ENCODE measurements around the gene RNF220. TPM values are rescaled to one million over a fixed set of nuclear protein-coding genes. Genes with fewer than 3 reads are reported as not detected.
"Not testable (repeated sequence)": the region's sequence is repeated elsewhere in the genome, so short reads cannot be mapped to it uniquely, and the experiment has no call there.

The RNF220 gene
- total RNA-seq, 1 donor from 2014 or later: 25.1 TPM

DNA sequence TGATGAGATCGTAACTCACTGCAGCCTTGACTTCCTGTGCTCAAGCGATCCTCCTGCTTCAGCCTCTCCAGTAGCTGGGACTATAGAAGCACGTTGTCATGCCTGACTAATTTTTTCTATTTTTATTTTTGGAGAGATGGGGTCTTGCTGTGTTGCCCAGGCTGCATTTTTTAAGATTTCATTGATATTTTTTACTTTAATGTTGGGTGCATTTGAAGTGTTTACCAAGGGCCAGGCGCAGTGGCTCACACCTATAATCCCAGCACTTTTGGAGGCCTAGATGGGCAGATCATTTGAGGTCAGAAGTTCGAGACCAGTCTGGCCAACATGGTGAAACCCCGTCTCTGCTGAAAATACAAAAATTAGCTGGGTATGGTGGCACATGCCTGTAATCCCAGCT lies 97.8 kb downstream of the RNF220 start:
- not testable (repeated sequence) for H3K4me3 ChIP-seq (ENCODE audit: low read length in 3 of 3)

DNA sequence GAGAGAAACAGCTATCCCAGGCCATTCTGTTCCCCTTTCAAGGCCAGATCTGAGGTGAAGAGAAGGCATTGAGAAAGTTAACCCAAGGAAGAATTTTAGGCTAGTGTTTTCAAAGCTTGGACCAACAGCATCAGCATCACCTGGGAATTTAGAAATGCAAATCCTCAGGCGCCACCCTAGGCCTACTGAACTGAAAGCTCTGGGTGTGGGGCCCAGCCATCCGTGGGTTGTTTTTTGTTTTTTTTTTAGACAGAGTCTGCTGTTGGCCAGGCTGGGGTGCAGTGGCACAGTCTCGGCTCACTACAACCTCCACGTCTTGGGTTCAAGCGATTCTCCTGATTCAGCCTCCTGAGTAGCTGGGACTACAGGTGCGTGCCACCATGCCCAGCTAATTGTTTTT lies 98.6 kb downstream of the RNF220 start:
- Histone ChIP-seq H3K36me3 (ENCODE audit: control insufficient read depth in 3 of 3, insufficient read depth in 3 of 3, low read length in 3 of 3) (no peaks in the 10 kb centered on the region), H3K9me3 (ENCODE audit: control insufficient read depth in 3 of 3, low read length in 3 of 3) (no peaks in the 10 kb centered on the region), H3K4me3 (ENCODE audit: low read length in 3 of 3) (no peak overlapping the region), H3K27me3 (ENCODE audit: control insufficient read depth in 3 of 3, insufficient read depth in 3 of 3, low read length in 3 of 3) (peaks cover 32 to 59% (median 36%) of the 10 kb centered on the region in 3 donors), H3K9ac (ENCODE audit: low read depth in 1 of 3, low read length in 3 of 3) (no peak overlapping the region), H3K27ac (ENCODE audit: low read depth, low read length) (no peak overlapping the region), H3K4me1 (ENCODE audit: control insufficient read depth in 3 of 3, insufficient read depth in 3 of 3, low read length in 3 of 3) (peaks cover 0 to 9% (median 3%) of the 10 kb centered on the region in 3 donors)

More for the DNA sequence above, 97.8 kb downstream of the RNF220 start:
- H3K4me1 ChIP-seq (ENCODE audit: control insufficient read depth in 3 of 3, insufficient read depth in 3 of 3, low read length in 3 of 3); H3K27ac ChIP-seq (ENCODE audit: low read depth, low read length); H3K9ac ChIP-seq (ENCODE audit: low read depth in 1 of 3, low read length in 3 of 3); H3K9me3 ChIP-seq (ENCODE audit: control insufficient read depth in 3 of 3, low read length in 3 of 3); H3K36me3 ChIP-seq (ENCODE audit: control insufficient read depth in 3 of 3, insufficient read depth in 3 of 3, low read length in 3 of 3): not testable (repeated sequence)
- peaks cover 28 to 55% (median 30%) of the 10 kb centered on the region in 3 donors for H3K27me3 ChIP-seq (ENCODE audit: control insufficient read depth in 3 of 3, insufficient read depth in 3 of 3, low read length in 3 of 3)

DNA sequence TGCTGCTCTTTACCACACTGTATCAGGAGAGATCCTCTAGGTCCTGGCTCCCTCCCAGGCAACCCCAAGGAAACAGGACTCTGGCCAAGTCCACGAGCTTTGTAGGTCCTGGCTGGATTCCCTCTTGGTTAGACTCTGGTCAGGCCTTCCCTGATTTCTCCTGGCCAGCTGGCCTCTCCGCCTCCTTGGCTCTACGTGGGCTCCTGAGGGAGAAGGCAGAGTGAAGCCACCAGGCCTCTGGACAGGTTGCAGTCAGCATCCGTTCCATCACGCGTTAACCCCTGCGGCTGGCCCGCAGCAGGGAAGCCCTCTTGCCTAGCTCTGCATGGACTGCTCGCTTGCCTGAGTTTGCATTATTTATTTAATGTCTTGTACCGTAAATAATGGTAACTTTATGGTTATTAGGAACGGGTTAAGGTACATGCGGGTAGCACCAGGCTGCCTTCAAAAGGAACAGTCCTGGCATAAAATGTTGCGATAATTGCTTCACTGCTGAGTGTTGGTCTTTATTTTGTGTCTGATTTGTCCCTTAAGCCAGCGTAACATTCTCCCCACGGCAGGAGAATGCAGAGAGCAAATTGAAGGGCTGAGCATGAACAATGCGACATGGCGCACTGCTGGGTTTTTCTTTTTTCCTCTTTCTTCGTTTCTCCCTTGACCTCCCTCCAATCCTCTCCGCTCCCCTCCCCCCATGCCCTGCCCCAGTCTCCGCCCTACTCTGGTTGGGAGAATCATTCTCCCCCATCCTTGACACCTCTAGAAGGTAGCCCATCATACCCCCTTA lies 100.3 kb downstream of the RNF220 start:
- Histone ChIP-seq H3K27ac (ENCODE audit: low read depth, low read length) (no peak overlapping the region), H3K36me3 (ENCODE audit: control insufficient read depth in 3 of 3, insufficient read depth in 3 of 3, low read length in 3 of 3) (no peaks in the 10 kb centered on the region), H3K4me3 (ENCODE audit: low read length in 3 of 3) (no peak overlapping the region), H3K4me1 (ENCODE audit: control insufficient read depth in 3 of 3, insufficient read depth in 3 of 3, low read length in 3 of 3) (peaks cover 0 to 9% (median 3%) of the 10 kb centered on the region in 3 donors), H3K27me3 (ENCODE audit: control insufficient read depth in 3 of 3, insufficient read depth in 3 of 3, low read length in 3 of 3) (peaks cover 29 to 48% (median 32%) of the 10 kb centered on the region in 3 donors), H3K9me3 (ENCODE audit: control insufficient read depth in 3 of 3, low read length in 3 of 3) (no peaks in the 10 kb centered on the region), H3K9ac (ENCODE audit: low read depth in 1 of 3, low read length in 3 of 3) (no peak overlapping the region)

DNA sequence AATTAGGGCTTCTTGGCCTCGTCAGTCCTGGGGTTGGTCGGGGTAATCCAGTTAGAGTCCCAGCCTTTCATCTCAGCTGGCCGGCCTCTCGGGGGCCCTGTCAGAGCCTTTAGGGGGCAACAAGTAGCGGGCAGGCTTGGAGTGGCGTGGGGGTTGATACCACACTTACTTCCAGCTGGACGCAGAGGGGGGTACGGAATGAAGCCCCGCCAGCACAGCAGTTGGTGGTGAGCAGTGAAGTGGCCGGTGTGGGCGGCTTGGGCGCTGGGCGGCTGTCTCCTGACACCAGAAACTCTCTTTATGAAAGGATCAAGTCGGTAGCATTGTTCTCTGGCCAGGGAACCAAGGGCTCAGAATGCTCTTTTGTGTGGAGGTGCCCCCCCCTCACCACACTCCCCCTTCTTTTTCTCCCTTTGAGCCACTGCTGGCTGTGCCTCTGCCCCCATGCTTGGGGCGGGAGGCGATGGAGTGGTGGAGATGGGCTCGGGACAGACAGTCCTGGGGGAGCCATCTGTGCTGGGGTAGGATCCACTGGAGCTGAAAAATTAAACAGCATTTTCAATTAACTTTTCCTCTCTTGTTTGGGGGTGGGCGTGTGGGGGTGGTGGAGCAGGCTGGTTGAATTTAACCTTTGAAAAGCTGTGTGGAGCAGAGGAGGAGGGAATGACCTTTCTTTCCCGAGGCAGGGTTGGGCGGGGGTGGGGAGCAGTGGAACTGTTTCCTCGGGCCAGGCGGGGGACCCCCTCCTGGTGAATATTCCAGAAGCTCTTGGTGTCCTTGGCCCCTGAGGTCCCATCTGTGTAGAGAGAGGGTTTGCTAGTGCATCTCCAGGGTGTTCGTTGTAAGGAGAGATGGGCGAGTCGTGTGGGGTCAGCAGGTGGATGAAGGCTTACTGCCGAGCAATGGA lies 102.7 kb downstream of the RNF220 start:
- no peak overlapping the region for H3K9ac ChIP-seq (ENCODE audit: low read depth in 1 of 3, low read length in 3 of 3)
- H3K4me3 ChIP-seq (ENCODE audit: low read length in 3 of 3): no peak overlapping the region
- H3K9me3 ChIP-seq (ENCODE audit: control insufficient read depth in 3 of 3, low read length in 3 of 3): no peaks in the 10 kb centered on the region
- H3K27me3 ChIP-seq (ENCODE audit: control insufficient read depth in 3 of 3, insufficient read depth in 3 of 3, low read length in 3 of 3): peaks cover 30 to 50% (median 42%) of the 10 kb centered on the region in 3 donors
- peaks cover 0 to 4% (median 0%) of the 10 kb centered on the region in 3 donors for H3K4me1 ChIP-seq (ENCODE audit: control insufficient read depth in 3 of 3, insufficient read depth in 3 of 3, low read length in 3 of 3)
- no peaks in the 10 kb centered on the region for H3K36me3 ChIP-seq (ENCODE audit: control insufficient read depth in 3 of 3, insufficient read depth in 3 of 3, low read length in 3 of 3)
- no peak overlapping the region for H3K27ac ChIP-seq (ENCODE audit: low read depth, low read length)

DNA sequence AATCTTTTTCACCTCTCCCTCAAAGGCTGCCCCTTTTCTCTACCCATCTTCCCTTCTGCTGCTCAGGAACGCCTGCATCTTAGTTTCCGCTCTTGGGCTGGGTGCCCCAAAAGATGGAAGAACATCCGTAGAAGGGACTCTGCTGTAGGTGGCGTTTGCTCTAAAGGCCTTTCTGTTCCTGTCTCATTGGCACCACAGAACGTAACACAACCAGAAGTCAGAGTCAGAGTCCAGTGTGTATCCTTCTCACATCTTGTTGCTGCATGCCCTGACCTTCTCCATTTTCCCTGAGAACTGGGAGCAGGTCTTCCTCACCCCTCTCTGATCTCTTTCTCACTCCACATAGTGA lies 103.3 kb downstream of the RNF220 start:
- Histone ChIP-seq H3K4me3 (ENCODE audit: low read length in 3 of 3) (no peak overlapping the region), H3K27me3 (ENCODE audit: control insufficient read depth in 3 of 3, insufficient read depth in 3 of 3, low read length in 3 of 3) (peaks cover 30 to 50% (median 44%) of the 10 kb centered on the region in 3 donors), H3K27ac (ENCODE audit: low read depth, low read length) (no peak overlapping the region), H3K4me1 (ENCODE audit: control insufficient read depth in 3 of 3, insufficient read depth in 3 of 3, low read length in 3 of 3) (peaks cover 0 to 4% (median 0%) of the 10 kb centered on the region in 3 donors), H3K36me3 (ENCODE audit: control insufficient read depth in 3 of 3, insufficient read depth in 3 of 3, low read length in 3 of 3) (no peaks in the 10 kb centered on the region), H3K9me3 (ENCODE audit: control insufficient read depth in 3 of 3, low read length in 3 of 3) (no peaks in the 10 kb centered on the region), H3K9ac (ENCODE audit: low read depth in 1 of 3, low read length in 3 of 3) (no peak overlapping the region)

DNA sequence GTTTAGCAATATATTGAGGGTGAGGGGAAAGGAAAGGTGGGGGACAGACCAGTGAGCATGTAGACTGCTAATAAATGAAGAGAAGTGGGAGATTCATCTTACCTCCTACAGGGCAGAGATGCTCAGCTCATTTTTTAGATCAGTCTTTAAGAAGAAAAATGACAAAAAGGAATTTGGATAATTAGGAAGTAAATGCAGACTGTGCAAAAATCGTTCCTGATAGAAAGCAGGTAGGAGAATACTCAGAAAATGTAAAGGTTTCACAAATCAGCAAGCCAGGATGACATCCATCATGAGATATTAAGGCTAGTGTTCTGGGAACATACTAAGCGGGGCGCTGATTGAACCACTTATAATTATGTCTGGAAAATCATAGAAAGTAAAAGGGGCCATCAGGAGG lies 106.3 kb downstream of the RNF220 start:
- no peaks in the 10 kb centered on the region for H3K9me3 ChIP-seq (ENCODE audit: control insufficient read depth in 3 of 3, low read length in 3 of 3)
- H3K4me3 ChIP-seq (ENCODE audit: low read length in 3 of 3): no peak overlapping the region
- H3K27ac ChIP-seq (ENCODE audit: low read depth, low read length): no peak overlapping the region
- H3K4me1 ChIP-seq (ENCODE audit: control insufficient read depth in 3 of 3, insufficient read depth in 3 of 3, low read length in 3 of 3): no peaks in the 10 kb centered on the region
- H3K9ac ChIP-seq (ENCODE audit: low read depth in 1 of 3, low read length in 3 of 3): no peak overlapping the region
- H3K36me3 ChIP-seq (ENCODE audit: control insufficient read depth in 3 of 3, insufficient read depth in 3 of 3, low read length in 3 of 3): no peaks in the 10 kb centered on the region
- peaks cover 29 to 40% (median 33%) of the 10 kb centered on the region in 3 donors for H3K27me3 ChIP-seq (ENCODE audit: control insufficient read depth in 3 of 3, insufficient read depth in 3 of 3, low read length in 3 of 3)

DNA sequence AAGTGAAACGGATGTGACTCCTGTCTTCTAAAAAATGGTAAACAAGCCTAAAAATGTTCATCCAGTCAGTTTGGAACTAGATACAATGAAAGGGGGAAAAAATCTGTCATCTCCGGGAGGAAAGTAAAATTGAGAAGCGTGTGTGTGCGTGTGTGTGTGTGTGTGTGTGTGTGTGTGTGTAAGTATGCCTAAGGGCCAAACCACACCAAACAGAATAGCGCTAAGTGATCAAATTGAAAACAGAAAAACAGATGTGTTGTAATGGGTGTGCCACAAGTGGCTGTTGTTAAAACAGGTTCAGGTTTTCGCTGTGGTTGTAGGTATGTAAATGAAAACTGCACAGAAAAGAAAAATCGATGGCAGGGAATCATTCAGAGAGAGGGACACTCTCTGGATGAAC lies 106.7 kb downstream of the RNF220 start:
- Histone ChIP-seq H3K27ac (ENCODE audit: low read depth, low read length) (no peak overlapping the region), H3K4me3 (ENCODE audit: low read length in 3 of 3) (no peak overlapping the region), H3K36me3 (ENCODE audit: control insufficient read depth in 3 of 3, insufficient read depth in 3 of 3, low read length in 3 of 3) (no peaks in the 10 kb centered on the region), H3K27me3 (ENCODE audit: control insufficient read depth in 3 of 3, insufficient read depth in 3 of 3, low read length in 3 of 3) (peaks cover 25 to 36% (median 32%) of the 10 kb centered on the region in 3 donors), H3K9ac (ENCODE audit: low read depth in 1 of 3, low read length in 3 of 3) (no peak overlapping the region), H3K4me1 (ENCODE audit: control insufficient read depth in 3 of 3, insufficient read depth in 3 of 3, low read length in 3 of 3) (no peaks in the 10 kb centered on the region), H3K9me3 (ENCODE audit: control insufficient read depth in 3 of 3, low read length in 3 of 3) (no peaks in the 10 kb centered on the region)

DNA sequence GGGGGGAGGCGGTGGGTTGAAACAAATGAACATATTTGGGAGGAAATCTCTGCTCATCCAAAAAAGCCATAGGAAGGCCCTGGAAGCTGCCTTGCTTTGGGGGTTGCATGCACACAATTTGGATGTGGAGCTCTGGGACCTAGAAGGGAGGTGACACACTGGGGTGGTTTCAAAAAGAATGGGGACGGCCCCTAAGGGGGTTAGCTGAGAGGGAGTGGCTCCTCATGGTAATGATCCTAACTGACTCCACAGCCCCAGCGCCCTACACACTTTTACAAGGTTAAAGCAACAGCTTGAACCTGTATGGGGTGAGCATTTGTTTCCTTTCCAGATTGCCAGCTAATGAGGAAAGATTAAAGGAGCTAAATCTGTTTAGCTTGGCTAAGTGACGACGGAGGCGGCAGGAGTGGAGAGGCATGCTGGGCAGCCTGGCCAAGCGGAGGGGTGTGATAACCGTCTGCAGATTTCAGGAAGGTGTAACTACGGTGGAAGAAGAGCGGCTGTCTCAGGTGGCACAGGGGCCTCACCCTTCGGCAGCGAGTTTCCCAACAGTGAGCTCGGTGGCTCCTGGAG lies 107.3 kb downstream of the RNF220 start:
- Histone ChIP-seq H3K9ac (ENCODE audit: low read depth in 1 of 3, low read length in 3 of 3) (no peak overlapping the region), H3K36me3 (ENCODE audit: control insufficient read depth in 3 of 3, insufficient read depth in 3 of 3, low read length in 3 of 3) (no peaks in the 10 kb centered on the region), H3K27me3 (ENCODE audit: control insufficient read depth in 3 of 3, insufficient read depth in 3 of 3, low read length in 3 of 3) (peaks cover 20 to 31% (median 28%) of the 10 kb centered on the region in 3 donors), H3K4me1 (ENCODE audit: control insufficient read depth in 3 of 3, insufficient read depth in 3 of 3, low read length in 3 of 3) (no peaks in the 10 kb centered on the region), H3K4me3 (ENCODE audit: low read length in 3 of 3) (no peak overlapping the region), H3K9me3 (ENCODE audit: control insufficient read depth in 3 of 3, low read length in 3 of 3) (no peaks in the 10 kb centered on the region), H3K27ac (ENCODE audit: low read depth, low read length) (no peak overlapping the region)

DNA sequence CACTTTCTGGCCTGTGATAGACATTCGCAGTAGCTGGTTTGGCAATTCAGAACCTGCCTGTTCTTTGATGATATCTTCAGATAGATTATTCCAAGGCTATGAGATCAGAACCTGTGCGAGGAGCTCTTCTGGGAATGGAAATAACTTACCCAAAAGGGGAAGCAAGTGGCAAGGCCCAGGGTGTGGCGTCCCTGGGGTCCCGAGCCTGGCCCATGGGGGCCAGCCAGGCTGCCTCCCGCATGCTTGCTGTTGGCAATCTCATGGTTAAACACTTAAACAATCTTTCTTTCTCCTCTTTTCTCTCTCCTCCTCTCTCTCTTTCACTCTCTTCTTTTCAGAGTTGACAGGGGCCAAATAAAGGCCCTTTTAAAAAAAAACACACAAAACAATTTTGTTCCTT lies 108.1 kb downstream of the RNF220 start:
- Histone ChIP-seq H3K36me3 (ENCODE audit: control insufficient read depth in 3 of 3, insufficient read depth in 3 of 3, low read length in 3 of 3) (no peaks in the 10 kb centered on the region), H3K27ac (ENCODE audit: low read depth, low read length) (no peak overlapping the region), H3K4me1 (ENCODE audit: control insufficient read depth in 3 of 3, insufficient read depth in 3 of 3, low read length in 3 of 3) (no peaks in the 10 kb centered on the region), H3K27me3 (ENCODE audit: control insufficient read depth in 3 of 3, insufficient read depth in 3 of 3, low read length in 3 of 3) (peaks cover 17 to 28% (median 22%) of the 10 kb centered on the region in 3 donors), H3K4me3 (ENCODE audit: low read length in 3 of 3) (no peak overlapping the region), H3K9me3 (ENCODE audit: control insufficient read depth in 3 of 3, low read length in 3 of 3) (no peaks in the 10 kb centered on the region), H3K9ac (ENCODE audit: low read depth in 1 of 3, low read length in 3 of 3) (no peak overlapping the region)
